GM23248 (cell line): ENCODE results near the gene BACE2.

Experiments used
- EZH2 ChIP-seq: fragments of 200-600 bp; sonication (generic); IDR thresholded peaks from 2 replicates; pipeline ENCODE4 v1.6.1; 2018; ENCODE audit warnings: antibody characterized with exemption, mild to moderate bottlenecking; ENCODE audit not compliant: insufficient read depth, poor library complexity, severe bottlenecking
- EZH2phosphoT487 ChIP-seq: fragments of 200-600 bp; sonication (generic); IDR thresholded peaks from 2 replicates; pipeline ENCODE4 v1.6.1; 2018; ENCODE audit warnings: antibody characterized with exemption, moderate library complexity, mild to moderate bottlenecking, low read depth; ENCODE audit not compliant: insufficient read depth

GRCh38 chr21:41210426-41211059 is 42.6 kb downstream of the BACE2 start:
- TF ChIP-seq EZH2 (no peak), EZH2phosphoT487 (no peak)
